C4-2B (cell line): ENCODE data around the gene SLC18A3.

Experiments
- H3K27ac ChIP-seq: fragments of 450-650 bp; 2 replicates; pipeline ENCODE4 v1.5.1; 2017
- CTCF ChIP-seq: fragments of 450-650 bp; conservative IDR thresholded peaks from 2 replicates; pipeline ENCODE4 v1.5.1; 2017; ENCODE audit warnings: mild to moderate bottlenecking
- ZFX ChIP-seq: fragments of 450-650 bp; IDR thresholded peaks from 2 replicates; pipeline ENCODE4 v1.6.1; 2017

SLC18A3 gene

GRCh38 chr10:49618821-49619220 is 8.7 kb downstream of the SLC18A3 start:
- TF ChIP-seq CTCF = no peak
- no peak overlapping the region for H3K27ac ChIP-seq

- TF ChIP-seq CTCF = no peak
- no peak for TF ChIP-seq ZFX
- H3K27ac ChIP-seq = no peak overlapping the region
Observed at GRCh38 chr10:49619613-49620012, 9.5 kb downstream of the SLC18A3 start.

- TF ChIP-seq ZFX = no peak
- no peak for TF ChIP-seq CTCF
- H3K27ac ChIP-seq = no peak overlapping the region
Observed at GRCh38 chr10:49620286-49620810, 10.2 kb downstream of the SLC18A3 start.

- TF ChIP-seq ZFX = no peak
- no peak for TF ChIP-seq CTCF
- no peak overlapping the region for H3K27ac ChIP-seq
Observed at GRCh38 chr10:49620841-49621378, 10.8 kb downstream of the SLC18A3 start.

GRCh38 chr10:49621561-49621960 is 11.5 kb downstream of the SLC18A3 start:
- no peak for TF ChIP-seq ZFX
- TF ChIP-seq CTCF = no peak
- H3K27ac ChIP-seq = no peak overlapping the region

- H3K27ac ChIP-seq = no peak overlapping the region
- TF ChIP-seq ZFX (no peak), CTCF (no peak)
Observed at GRCh38 chr10:49622426-49623425, 12.6 kb downstream of the SLC18A3 start.

- H3K27ac ChIP-seq = no peak overlapping the region
- no peak for TF ChIP-seq ZFX
- no peak for TF ChIP-seq CTCF
Observed at GRCh38 chr10:49624629-49625028, 14.5 kb downstream of the SLC18A3 start.
